OCI-LY3 (cell line): ENCODE data around the gene LDAF1.

Experiments used
- EZH2phosphoT487 ChIP-seq: fragments of 200-600 bp; shearing (Covaris generic); IDR thresholded peaks from 2 replicates; pipeline ENCODE4 v1.6.1; 2018; ENCODE audit warnings: antibody characterized with exemption, mixed run types, low read depth
- TF ChIP-seq, protein P1 (sequence below): fragments of 200-600, 300-600 bp; sonication (generic); IDR thresholded peaks from 2 replicates; pipeline ENCODE4 v1.5.1; 2014; ENCODE audit warnings: antibody characterized with exemption, low read length, low read depth

DNA sequence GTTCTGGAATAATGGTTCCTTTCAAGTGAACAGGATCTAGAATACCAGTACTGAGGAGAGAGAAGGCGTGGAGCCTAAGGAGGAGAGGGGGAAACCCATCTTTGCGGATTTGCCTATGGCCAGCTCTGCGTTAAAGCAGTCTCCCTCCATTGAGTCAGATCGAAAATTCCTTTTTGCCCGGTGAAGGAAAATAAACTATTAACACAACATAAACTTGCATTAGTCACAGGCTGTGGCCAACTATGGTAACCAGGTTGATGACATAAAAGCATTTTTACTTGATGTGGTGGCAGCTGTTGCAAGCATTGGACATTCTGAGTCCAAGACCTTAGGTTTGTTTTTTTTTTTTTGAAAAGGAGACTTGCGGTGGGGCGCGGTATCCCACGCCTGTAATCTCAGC lies 8.9 kb downstream of the LDAF1 start:
- TF ChIP-seq, protein P1, sequence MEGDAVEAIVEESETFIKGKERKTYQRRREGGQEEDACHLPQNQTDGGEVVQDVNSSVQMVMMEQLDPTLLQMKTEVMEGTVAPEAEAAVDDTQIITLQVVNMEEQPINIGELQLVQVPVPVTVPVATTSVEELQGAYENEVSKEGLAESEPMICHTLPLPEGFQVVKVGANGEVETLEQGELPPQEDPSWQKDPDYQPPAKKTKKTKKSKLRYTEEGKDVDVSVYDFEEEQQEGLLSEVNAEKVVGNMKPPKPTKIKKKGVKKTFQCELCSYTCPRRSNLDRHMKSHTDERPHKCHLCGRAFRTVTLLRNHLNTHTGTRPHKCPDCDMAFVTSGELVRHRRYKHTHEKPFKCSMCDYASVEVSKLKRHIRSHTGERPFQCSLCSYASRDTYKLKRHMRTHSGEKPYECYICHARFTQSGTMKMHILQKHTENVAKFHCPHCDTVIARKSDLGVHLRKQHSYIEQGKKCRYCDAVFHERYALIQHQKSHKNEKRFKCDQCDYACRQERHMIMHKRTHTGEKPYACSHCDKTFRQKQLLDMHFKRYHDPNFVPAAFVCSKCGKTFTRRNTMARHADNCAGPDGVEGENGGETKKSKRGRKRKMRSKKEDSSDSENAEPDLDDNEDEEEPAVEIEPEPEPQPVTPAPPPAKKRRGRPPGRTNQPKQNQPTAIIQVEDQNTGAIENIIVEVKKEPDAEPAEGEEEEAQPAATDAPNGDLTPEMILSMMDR = no peak
- no peak for TF ChIP-seq EZH2phosphoT487
